HFFc6 (cell line): Measurements from ENCODE around the gene HYDIN. TPM values are rescaled to one million over a fixed set of nuclear protein-coding genes. Genes with fewer than 3 reads are reported as not detected.

Experiments
- DNase-seq: peaks from one replicate; pipeline ENCODE4 v3.0.0-alpha.2; 2018
- H3K27ac Mint-ChIP-seq: 2 replicates; pipeline ENCODE4 v1.8.0; 2020; ENCODE audit warnings: mild to moderate bottlenecking, mixed read lengths
- H3K27me3 Mint-ChIP-seq: 2 replicates; pipeline ENCODE4 v1.8.0; 2021; ENCODE audit warnings: mild to moderate bottlenecking, moderate library complexity, mixed read lengths; ENCODE audit not compliant: insufficient read depth
- H3K36me3 Mint-ChIP-seq: 2 replicates; pipeline ENCODE4 v1.8.0; 2021; ENCODE audit warnings: low read depth, mixed read lengths
- H3K4me1 Mint-ChIP-seq: 2 replicates; pipeline ENCODE4 v1.8.0; 2020; ENCODE audit warnings: low read depth, mixed read lengths
- H3K4me3 Mint-ChIP-seq: 2 replicates; pipeline ENCODE4 v1.8.0; 2020; ENCODE audit warnings: mild to moderate bottlenecking, moderate library complexity, mixed read lengths
- H3K9me3 Mint-ChIP-seq: 2 replicates; pipeline ENCODE4 v1.8.0; 2020; ENCODE audit warnings: mild to moderate bottlenecking, mixed read lengths
- total RNA-seq, 6 experiments: library from RNA; stranded (reverse); fragmentation: NEBNext Ultra II Directional; extraction: Animal tissue kit (Norgen Biotek cat#: 25700); gene quantifications; 2 replicates in 1 of 6; 3 replicates in 5 of 6; pipeline ENCODE4 v1.2.3, GENCODE V29; 2021
- TF ChIP-seq, protein P1 (sequence below): fragments of 200-600 bp; sonication (generic); IDR thresholded peaks from 2 replicates; pipeline ENCODE4 v1.5.0; 2021; ENCODE audit warnings: antibody characterized with exemption, mild to moderate bottlenecking

Gene HYDIN
- total RNA-seq, 6 experiments from 2014 or later, result 0.05 TPM; not detected in 5

DNA sequence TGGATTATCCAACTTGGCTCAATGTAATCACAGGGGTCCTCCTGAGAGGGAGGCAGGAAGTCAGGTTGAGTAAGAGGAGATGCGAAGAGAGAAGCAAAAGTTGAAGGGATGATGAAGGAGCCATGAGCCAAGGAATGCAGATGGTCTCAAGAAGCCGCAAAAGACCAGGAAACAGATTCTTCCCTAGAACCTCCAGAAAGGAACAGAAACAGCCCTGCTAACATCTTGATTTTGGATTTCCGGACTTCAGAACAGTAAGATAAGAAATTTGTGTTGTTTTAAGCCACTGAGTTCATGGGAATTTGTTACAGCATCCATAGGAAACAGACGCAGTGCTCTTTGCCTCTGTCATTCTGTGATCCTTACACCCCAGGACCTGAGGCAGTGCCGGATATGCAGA is 31.9 kb upstream of the HYDIN start:
- Mint-ChIP-seq H3K4me3 (no peak overlapping the region), H3K27me3 (no peaks in the 10 kb centered on the region; the same call in none of the 2 replicates), H3K9me3 (no peaks in the 10 kb centered on the region), H3K27ac (no peak overlapping the region), H3K36me3 (no peaks in the 10 kb centered on the region), H3K4me1 (no peaks in the 10 kb centered on the region)
- TF ChIP-seq, protein P1, sequence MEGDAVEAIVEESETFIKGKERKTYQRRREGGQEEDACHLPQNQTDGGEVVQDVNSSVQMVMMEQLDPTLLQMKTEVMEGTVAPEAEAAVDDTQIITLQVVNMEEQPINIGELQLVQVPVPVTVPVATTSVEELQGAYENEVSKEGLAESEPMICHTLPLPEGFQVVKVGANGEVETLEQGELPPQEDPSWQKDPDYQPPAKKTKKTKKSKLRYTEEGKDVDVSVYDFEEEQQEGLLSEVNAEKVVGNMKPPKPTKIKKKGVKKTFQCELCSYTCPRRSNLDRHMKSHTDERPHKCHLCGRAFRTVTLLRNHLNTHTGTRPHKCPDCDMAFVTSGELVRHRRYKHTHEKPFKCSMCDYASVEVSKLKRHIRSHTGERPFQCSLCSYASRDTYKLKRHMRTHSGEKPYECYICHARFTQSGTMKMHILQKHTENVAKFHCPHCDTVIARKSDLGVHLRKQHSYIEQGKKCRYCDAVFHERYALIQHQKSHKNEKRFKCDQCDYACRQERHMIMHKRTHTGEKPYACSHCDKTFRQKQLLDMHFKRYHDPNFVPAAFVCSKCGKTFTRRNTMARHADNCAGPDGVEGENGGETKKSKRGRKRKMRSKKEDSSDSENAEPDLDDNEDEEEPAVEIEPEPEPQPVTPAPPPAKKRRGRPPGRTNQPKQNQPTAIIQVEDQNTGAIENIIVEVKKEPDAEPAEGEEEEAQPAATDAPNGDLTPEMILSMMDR, result no peak
- no peak for DNase-seq

DNA sequence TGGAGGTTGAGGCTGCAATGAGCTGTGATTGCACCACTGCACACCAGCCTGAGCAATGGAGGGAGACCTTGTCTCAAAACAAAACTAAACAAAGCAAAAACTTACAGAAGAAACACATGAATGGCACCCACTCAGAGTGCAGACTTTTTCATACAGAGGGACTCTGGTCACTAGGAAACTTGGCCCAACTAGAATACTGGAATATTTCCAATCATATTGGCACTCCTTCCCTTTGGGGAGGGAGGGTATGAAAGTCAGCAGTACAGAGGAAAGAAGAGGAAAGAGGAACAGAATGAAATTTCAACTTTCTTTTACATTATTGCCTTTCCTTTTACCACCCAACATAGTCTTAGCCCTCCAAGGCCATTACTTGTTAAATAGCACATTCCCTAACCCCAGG is 30.5 kb upstream of the HYDIN start:
- TF ChIP-seq, protein P1, result no peak
- H3K36me3 Mint-ChIP-seq, result no peaks in the 10 kb centered on the region

DNA sequence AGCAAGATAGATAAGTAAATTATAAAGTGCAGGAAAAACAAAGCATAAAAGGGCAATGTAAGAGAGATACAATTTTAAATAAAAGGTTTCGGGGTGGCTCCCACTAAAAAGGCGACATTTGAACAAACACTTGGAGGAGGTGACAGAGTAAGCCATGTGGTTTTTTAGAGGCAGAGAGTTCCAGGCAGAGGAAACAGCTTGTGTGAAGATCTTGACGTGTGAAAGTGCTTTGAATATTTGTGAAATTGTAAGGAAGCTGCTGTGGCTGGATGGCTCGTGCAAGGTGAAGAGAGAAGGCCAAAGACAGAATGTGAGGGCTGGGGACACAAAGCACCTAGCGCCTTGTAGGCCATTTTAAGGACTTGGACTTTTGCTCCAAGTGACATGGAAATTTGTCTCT is 28.6 kb upstream of the HYDIN start:
- Mint-ChIP-seq H3K4me3 (no peak overlapping the region), H3K27ac (no peak overlapping the region), H3K36me3 (no peaks in the 10 kb centered on the region), H3K9me3 (no peaks in the 10 kb centered on the region), H3K4me1 (no peaks in the 10 kb centered on the region), H3K27me3 (no peaks in the 10 kb centered on the region; the same call in none of the 2 replicates)
- TF ChIP-seq, protein P1, result no peak
- DNase-seq, result no peak

More for the DNA sequence above, 30.5 kb upstream of the HYDIN start:
- no peak for DNase-seq
- H3K4me1 Mint-ChIP-seq, result no peaks in the 10 kb centered on the region
- no peaks in the 10 kb centered on the region for H3K9me3 Mint-ChIP-seq
- H3K27me3 Mint-ChIP-seq, result no peaks in the 10 kb centered on the region; the same call in none of the 2 replicates
- H3K4me3 Mint-ChIP-seq, result no peak overlapping the region
- no peak overlapping the region for H3K27ac Mint-ChIP-seq

DNA sequence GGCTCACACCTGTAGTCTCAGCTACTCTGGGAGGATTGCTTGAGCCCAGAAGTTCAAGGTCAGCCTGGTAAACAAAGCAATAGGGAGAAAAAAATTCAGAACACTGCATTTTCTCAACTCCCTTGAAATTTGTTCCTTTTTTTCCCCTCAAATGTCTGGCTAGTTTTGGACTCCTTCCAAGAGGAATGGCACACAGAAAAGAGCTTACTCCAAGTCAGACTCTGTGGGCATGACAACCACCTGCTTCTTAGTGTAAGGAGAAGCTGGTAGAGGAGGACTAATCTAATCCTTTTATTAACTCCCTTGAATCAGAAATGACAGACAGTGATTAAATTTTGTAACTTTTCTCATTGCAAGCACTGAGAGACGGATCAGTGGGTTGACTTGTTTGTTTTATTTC is 27.9 kb upstream of the HYDIN start:
- Mint-ChIP-seq H3K36me3 (no peaks in the 10 kb centered on the region), H3K4me3 (no peak overlapping the region), H3K27me3 (no peaks in the 10 kb centered on the region; the same call in none of the 2 replicates), H3K9me3 (no peaks in the 10 kb centered on the region), H3K27ac (no peak overlapping the region), H3K4me1 (no peaks in the 10 kb centered on the region)
- DNase-seq, result no peak
- TF ChIP-seq, protein P1, result no peak

DNA sequence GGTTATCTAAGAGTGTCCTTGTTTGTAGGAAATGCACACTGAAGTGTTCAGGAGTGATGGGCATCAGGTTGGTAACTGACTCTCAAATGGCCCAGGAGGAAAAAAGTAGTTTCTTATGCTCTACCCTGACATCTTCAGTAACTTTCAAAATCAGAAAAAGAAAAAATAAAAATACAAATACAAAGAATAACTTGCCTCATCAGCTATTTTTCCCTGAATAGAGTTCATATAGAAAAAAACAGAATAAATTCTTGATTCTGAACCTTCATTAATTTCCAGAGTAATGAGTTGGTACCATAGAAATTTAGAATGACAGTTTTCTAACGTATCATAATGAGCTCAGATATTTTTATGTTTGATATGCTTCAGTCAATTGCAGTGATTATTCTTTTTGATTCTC is 27.2 kb upstream of the HYDIN start:
- Mint-ChIP-seq H3K36me3 (no peaks in the 10 kb centered on the region), H3K9me3 (no peaks in the 10 kb centered on the region), H3K27ac (no peak overlapping the region), H3K27me3 (no peaks in the 10 kb centered on the region; the same call in none of the 2 replicates), H3K4me3 (no peak overlapping the region), H3K4me1 (no peaks in the 10 kb centered on the region)
- DNase-seq, result no peak
- TF ChIP-seq, protein P1, result no peak

DNA sequence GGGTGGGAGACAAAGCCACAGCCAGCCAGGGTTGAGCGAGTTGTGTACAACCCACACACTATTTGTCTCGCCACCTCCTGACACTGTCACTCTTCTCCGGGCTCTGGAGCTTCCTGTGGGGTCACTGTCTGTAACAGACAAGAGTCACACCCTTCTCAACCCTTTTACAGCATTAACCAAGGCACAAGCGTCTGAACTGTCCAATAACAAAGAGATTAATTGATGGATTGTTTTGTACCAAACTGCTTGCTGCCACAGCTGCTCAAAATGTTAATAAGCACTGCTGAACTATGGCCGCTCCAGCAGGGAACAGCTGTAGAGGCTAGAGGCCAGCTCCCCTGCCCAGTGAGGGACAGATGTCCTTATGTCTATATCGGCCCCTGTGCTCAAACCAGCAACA is 25.2 kb upstream of the HYDIN start:
- Mint-ChIP-seq H3K27me3 (peaks cover 6% of the 10 kb centered on the region), H3K4me1 (no peaks in the 10 kb centered on the region), H3K9me3 (no peaks in the 10 kb centered on the region), H3K4me3 (no peak overlapping the region), H3K27ac (no peak overlapping the region), H3K36me3 (no peaks in the 10 kb centered on the region)
- TF ChIP-seq, protein P1, result no peak
- DNase-seq, result no peak
